Astrocyte of the cerebellum (primary cell): Measurements from ENCODE around the gene KAT5.
"Not testable (repeated sequence)": the region's sequence is repeated elsewhere in the genome, so short reads cannot be mapped to it uniquely, and the experiment has no call there.

Source experiments
- DNase-seq: peaks from one replicate; pipeline ENCODE4 v3.0.0-alpha.2; 2011; ENCODE audit warnings: low read depth
- H3K4me3 ChIP-seq: 2 replicates; pipeline ENCODE4 v1.5.1; 2011; ENCODE audit warnings: mild to moderate bottlenecking, low read depth, low read length, moderate library complexity
- CTCF ChIP-seq: IDR thresholded peaks from 2 replicates; pipeline ENCODE4 v1.5.1; 2012; ENCODE audit warnings: low read length, low read depth, moderate library complexity, mild to moderate bottlenecking; ENCODE audit errors: missing control alignments
- in situ Hi-C: cut with HindIII; loops from 2 replicates; pipeline ENCODE4 v1.10.0; 2017; ENCODE audit warnings: low sequenced_read_pairs

The KAT5 gene

GRCh38 chr11:65722261-65722660 is 10.2 kb downstream of the KAT5 start:
- H3K4me3 ChIP-seq: no peak overlapping the region
- no peak for DNase-seq
- in situ Hi-C loops: no loop called here
- no peak for TF ChIP-seq CTCF

DNA sequence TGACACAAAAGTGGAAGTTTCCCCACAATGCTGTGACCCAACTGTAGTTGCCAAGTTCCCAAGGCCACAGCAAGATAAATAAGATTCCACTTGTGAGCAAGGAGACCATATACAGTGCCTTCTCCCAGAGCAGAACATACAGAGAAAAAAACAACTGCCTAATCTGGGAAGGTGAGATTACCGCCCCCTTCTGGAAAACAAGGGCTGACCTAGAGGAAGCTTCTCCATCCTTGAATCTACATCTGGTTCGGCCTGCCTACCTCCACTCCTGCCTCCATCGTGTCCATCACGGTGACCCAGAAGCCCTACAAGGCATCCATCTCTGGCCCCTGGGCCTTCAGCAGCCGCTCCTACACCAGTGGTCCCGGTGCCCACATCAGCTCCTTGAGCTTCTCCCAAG is 14.6 kb downstream of the KAT5 start:
- in situ Hi-C loops: no loop called here
- DNase-seq: no peak
- no peak overlapping the region for H3K4me3 ChIP-seq
- TF ChIP-seq CTCF: no peak

DNA sequence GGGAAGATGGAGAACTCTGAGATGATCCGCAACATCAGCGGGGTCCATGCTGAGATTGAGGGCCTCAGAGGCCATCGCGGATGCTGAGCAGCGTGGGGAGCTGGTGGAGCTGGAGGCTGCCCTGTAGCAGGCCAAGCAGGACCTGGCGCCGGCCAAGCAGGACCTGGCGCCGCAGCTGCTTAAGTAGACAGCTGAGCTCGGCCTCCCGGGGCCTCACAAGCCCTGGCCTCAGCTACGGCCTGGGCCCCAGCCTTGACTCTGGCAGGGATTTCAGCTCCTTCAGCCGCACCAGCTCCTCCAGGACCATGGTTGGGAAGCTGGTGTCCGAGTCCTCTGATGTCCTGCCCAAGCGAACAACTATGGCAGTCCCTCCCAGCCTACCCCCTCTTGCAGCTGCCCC is 15.8 kb downstream of the KAT5 start:
- no peak overlapping the region for H3K4me3 ChIP-seq
- in situ Hi-C loops: no loop called here
- DNase-seq: no peak
- TF ChIP-seq CTCF: no peak

DNA sequence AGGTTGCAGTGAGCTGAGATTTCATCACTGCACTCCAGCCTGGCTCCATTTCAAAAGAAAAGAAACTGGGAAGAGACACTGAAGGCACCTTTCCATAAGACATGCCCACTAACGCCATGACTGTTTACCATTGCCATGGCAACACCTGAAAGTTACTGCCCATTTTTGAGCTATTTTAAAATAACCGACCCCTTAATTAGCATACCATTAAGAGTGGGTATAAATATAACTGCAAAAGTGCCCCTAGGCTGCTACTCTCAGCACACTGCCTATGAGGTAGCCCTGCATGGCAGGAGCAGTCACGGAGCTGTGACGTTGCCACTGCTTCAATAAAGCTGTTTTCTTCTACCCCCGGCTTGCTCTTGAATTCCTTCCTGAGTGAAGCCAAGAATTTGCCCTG is 18.4 kb downstream of the KAT5 start:
- TF ChIP-seq CTCF: no peak
- in situ Hi-C loops: no loop called here
- H3K4me3 ChIP-seq: no peak overlapping the region
- no peak for DNase-seq

GRCh38 chr11:65735111-65735510 is 23.1 kb downstream of the KAT5 start:
- DNase-seq, in situ Hi-C loops: not testable (repeated sequence)

DNA sequence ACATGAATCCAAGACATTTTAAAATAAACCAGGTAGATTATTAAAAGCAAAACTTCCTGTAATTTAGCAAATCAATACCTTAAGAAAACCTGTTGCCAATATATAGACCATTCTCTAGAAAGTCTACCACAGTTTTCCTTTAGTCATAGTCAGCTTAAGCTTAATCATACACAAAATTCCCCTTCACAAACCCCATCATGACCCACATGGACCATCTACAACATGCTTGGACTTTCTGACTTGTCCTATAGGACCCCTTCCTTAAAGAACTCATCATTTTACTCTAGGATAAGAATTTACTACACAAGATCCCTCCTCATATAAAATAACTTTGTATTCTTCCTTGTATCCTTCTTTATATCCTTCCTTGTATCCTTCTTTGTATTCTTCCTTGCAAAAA is 24.8 kb downstream of the KAT5 start:
- in situ Hi-C loops: no loop called here
- no peak for TF ChIP-seq CTCF
- no peak overlapping the region for H3K4me3 ChIP-seq
- DNase-seq: no peak

More at GRCh38 chr11:65735111-65735510, 23.1 kb downstream of the KAT5 start:
- not testable (repeated sequence) for H3K4me3 ChIP-seq

GRCh38 chr11:65739022-65739421 is 27.0 kb downstream of the KAT5 start:
- no peak for TF ChIP-seq CTCF
- in situ Hi-C loops: no loop called here
- DNase-seq: no peak

More at GRCh38 chr11:65739022-65739421, 27.0 kb downstream of the KAT5 start:
- H3K4me3 ChIP-seq: no peak overlapping the region
